ENCODE data around the gene BRME1. TPM values are rescaled to one million over a fixed set of nuclear protein-coding genes. Genes with fewer than 3 reads are reported as not detected.
A peak's percentile ranks its signal among the peaks of the same experiment; 100 is the strongest.

BRME1 gene
- total RNA-seq, 1 donor from 2014 or later: 2.9 TPM

DNA sequence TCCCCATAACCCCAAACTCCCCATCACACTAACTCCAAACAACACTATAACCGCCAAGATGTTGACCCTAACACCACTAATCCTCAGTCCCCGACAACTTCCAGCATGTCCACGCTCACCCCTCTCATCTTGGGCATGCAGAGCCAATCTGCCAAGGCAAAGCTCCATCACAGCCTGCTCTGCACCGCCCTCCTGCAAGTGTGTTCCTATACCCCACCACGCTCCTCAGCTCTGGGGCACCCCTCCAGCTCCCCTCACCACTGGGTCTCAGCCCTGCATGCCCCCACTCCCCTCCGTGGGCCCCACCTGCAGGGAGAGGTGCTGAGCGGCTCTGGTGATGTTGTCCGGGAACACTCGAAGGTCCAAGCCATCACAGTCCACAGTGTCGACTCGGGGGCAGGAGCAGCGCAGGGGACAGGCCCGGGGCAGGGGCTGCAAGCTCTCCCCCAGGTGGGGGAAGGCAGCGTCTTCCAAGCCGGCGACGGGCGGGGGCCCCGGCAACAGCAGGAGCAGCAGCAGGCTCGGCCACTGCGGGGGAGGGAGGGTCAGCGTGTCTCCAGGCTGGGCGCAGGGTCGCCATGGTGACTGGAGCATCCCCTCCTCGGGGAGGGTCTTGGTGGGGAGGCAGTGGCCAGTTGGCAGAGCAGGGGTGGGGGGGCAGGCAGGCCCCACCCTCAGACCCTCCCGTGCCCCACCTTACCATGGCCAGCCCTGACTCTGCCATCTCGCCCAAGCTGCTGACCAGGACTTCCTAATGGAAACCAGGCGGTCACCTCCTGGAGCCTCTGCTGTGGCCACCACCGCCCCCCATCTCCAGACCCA lies 31.8 kb upstream of the BRME1 start:
- Mint-ChIP-seq H3K9me3 (ENCODE audit: low read depth) (no peaks in the 10 kb centered on the region), H3K4me1 (ENCODE audit: low read depth) (peaks cover 9% of the 10 kb centered on the region), H3K27me3 (ENCODE audit: low read depth) (no peaks in the 10 kb centered on the region), H3K4me3 (ENCODE audit: unreplicated experiment) (peak overlapping the region; percentile 68), H3K27ac (ENCODE audit: unreplicated experiment) (no peak overlapping the region), H3K36me3 (ENCODE audit: low read depth) (no peaks in the 10 kb centered on the region)
- TF ChIP-seq, protein P1, sequence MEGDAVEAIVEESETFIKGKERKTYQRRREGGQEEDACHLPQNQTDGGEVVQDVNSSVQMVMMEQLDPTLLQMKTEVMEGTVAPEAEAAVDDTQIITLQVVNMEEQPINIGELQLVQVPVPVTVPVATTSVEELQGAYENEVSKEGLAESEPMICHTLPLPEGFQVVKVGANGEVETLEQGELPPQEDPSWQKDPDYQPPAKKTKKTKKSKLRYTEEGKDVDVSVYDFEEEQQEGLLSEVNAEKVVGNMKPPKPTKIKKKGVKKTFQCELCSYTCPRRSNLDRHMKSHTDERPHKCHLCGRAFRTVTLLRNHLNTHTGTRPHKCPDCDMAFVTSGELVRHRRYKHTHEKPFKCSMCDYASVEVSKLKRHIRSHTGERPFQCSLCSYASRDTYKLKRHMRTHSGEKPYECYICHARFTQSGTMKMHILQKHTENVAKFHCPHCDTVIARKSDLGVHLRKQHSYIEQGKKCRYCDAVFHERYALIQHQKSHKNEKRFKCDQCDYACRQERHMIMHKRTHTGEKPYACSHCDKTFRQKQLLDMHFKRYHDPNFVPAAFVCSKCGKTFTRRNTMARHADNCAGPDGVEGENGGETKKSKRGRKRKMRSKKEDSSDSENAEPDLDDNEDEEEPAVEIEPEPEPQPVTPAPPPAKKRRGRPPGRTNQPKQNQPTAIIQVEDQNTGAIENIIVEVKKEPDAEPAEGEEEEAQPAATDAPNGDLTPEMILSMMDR (IDR thresholded peaks at IDR 0.05): no peak
- no peak for DNase-seq (ENCODE audit: low spot score)

DNA sequence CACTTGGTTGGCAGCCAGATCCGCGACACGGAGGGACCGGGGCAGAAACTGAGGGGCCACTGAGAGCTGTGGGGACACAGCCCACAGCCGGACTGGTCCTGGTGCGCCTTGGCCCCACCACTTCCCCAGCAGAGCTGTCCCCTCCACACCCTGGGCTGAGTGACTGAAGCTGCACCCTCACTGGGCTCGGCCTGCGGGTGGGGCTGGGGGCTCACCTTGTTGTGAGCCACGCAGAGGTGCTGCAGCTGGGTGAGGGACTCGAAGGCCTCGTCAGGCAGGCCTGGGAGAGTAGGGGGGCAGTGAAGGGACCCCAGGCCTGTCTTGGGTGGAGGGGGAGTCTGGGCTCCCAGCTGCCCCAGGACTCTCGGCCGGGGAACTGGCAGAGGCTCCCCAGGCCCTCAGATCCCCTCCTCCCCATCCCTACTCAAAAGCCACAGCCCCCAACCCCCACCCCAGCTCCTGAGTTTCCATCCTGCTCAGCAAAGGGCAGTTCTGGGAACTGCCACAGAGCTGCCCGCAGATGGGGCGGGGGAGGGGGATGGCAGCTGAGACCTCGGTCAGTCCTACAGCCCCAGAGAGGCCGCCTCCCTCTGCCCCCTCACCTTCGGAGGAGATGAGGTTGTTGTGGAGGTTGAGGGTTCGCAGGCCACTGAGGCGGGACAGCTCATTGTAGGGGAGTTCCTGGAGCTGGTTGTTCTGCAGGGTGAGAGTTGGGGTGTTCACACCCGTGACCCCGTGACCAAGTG lies 30.0 kb upstream of the BRME1 start:
- H3K27ac Mint-ChIP-seq (ENCODE audit: unreplicated experiment): no peak overlapping the region
- TF ChIP-seq, protein P1 (IDR thresholded peaks at IDR 0.05): no peak
- H3K9me3 Mint-ChIP-seq (ENCODE audit: low read depth): no peaks in the 10 kb centered on the region
- H3K36me3 Mint-ChIP-seq (ENCODE audit: low read depth): no peaks in the 10 kb centered on the region
- H3K4me1 Mint-ChIP-seq (ENCODE audit: low read depth): peaks cover 9% of the 10 kb centered on the region
- no peaks in the 10 kb centered on the region for H3K27me3 Mint-ChIP-seq (ENCODE audit: low read depth)
- no peak for DNase-seq (ENCODE audit: low spot score)
- H3K4me3 Mint-ChIP-seq (ENCODE audit: unreplicated experiment): peak overlapping the region; percentile 16

DNA sequence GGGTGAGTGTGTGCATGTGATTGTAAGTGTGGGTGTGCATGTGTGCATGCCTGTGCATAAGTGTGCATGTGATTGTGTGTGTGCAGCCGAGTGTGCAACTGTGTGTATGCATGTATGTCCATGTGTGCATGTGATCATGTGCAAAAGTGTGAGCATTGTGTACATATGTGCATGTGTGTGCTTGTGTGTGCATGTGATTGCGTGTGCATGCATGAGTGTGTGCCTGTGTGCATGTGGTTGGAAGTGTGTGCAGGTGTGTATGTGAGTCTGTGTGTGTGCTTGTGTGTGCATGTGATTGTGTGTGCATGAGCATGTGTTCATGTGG lies 28.8 kb upstream of the BRME1 start:
- no peak for DNase-seq (ENCODE audit: low spot score)
- no peaks in the 10 kb centered on the region for H3K9me3 Mint-ChIP-seq (ENCODE audit: low read depth)
- H3K4me3 Mint-ChIP-seq (ENCODE audit: unreplicated experiment): no peak overlapping the region
- H3K36me3 Mint-ChIP-seq (ENCODE audit: low read depth): no peaks in the 10 kb centered on the region
- H3K4me1 Mint-ChIP-seq (ENCODE audit: low read depth): peaks cover 9% of the 10 kb centered on the region
- H3K27ac Mint-ChIP-seq (ENCODE audit: unreplicated experiment): no peak overlapping the region
- no peaks in the 10 kb centered on the region for H3K27me3 Mint-ChIP-seq (ENCODE audit: low read depth)
- TF ChIP-seq, protein P1 (IDR thresholded peaks at IDR 0.05): no peak

DNA sequence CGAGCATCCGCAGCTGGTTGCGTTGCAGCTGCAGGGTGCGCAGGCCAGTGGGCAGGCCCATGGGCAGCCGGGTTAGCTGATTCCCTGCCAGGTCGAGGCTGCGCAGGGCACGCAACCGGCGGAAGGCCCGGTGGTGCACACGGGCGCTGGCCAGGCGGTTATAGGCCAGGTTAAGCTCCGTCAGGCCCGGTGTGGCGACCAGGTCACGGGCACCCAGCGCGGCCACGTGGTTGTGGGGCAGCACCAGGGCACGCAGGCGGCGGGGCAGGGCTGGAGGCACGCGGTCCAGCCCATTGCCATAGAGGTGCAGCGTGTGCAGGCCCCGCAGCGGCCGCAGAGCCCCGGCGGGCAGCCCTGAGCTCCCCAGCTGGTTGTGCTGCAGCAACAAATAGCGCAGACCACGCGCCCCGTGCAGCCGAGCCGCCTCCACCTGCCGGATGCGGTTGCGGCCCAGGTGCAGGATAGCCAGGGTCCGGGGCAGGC lies 27.0 kb upstream of the BRME1 start:
- no peaks in the 10 kb centered on the region for H3K9me3 Mint-ChIP-seq (ENCODE audit: low read depth)
- no peak overlapping the region for H3K4me3 Mint-ChIP-seq (ENCODE audit: unreplicated experiment)
- TF ChIP-seq, protein P1 (IDR thresholded peaks at IDR 0.05): no peak
- H3K4me1 Mint-ChIP-seq (ENCODE audit: low read depth): peaks cover 9% of the 10 kb centered on the region
- no peak for DNase-seq (ENCODE audit: low spot score)
- H3K27ac Mint-ChIP-seq (ENCODE audit: unreplicated experiment): no peak overlapping the region
- H3K27me3 Mint-ChIP-seq (ENCODE audit: low read depth): no peaks in the 10 kb centered on the region
- H3K36me3 Mint-ChIP-seq (ENCODE audit: low read depth): peaks cover 4% of the 10 kb centered on the region

- H3K27me3 Mint-ChIP-seq (ENCODE audit: low read depth): no peaks in the 10 kb centered on the region
- no peak overlapping the region for H3K27ac Mint-ChIP-seq (ENCODE audit: unreplicated experiment)
- H3K4me3 Mint-ChIP-seq (ENCODE audit: unreplicated experiment): no peak overlapping the region
- no peak for DNase-seq (ENCODE audit: low spot score)
- peaks cover 6% of the 10 kb centered on the region for H3K36me3 Mint-ChIP-seq (ENCODE audit: low read depth)
- H3K4me1 Mint-ChIP-seq (ENCODE audit: low read depth): peaks cover 4% of the 10 kb centered on the region
- no peaks in the 10 kb centered on the region for H3K9me3 Mint-ChIP-seq (ENCODE audit: low read depth)
- TF ChIP-seq, protein P1 (IDR thresholded peaks at IDR 0.05): no peak
These were observed 26.3 kb upstream of the BRME1 start for GRCh38 chr19:13932149-13932637.

All from chondrocyte (in vitro differentiated cells).